DMS 273 (cell line): ENCODE results near the gene EMILIN2.
A peak's percentile ranks its signal among the peaks of the same experiment; 100 is the strongest.

Experiments used
- DNase-seq: peaks from one replicate; lab custom pipeline; 2025; ENCODE audit not compliant: unreplicated experiment; lab: John Stamatoyannopoulos, UW

The EMILIN2 gene

GRCh38 chr18:2872095-2872494, 25.3 kb downstream of the EMILIN2 start:
- no peak for DNase-seq

GRCh38 chr18:2874765-2875164, 28.0 kb downstream of the EMILIN2 start:
- no peak for DNase-seq

- DNase-seq, result peak; percentile 24
Measured at GRCh38 chr18:2878656-2879330, 32.0 kb downstream of the EMILIN2 start.

- DNase-seq, result no peak
Measured at GRCh38 chr18:2879889-2880288, 33.1 kb downstream of the EMILIN2 start.

- no peak for DNase-seq
Measured at GRCh38 chr18:2880473-2880872, 33.7 kb downstream of the EMILIN2 start.

- no peak for DNase-seq
Measured at GRCh38 chr18:2881088-2881839, 34.5 kb downstream of the EMILIN2 start.

- DNase-seq, result no peak
Measured at GRCh38 chr18:2881840-2882195, 35.0 kb downstream of the EMILIN2 start.

GRCh38 chr18:2882201-2882600, 35.4 kb downstream of the EMILIN2 start:
- DNase-seq, result no peak

GRCh38 chr18:2883076-2883735, 36.4 kb downstream of the EMILIN2 start:
- DNase-seq, result no peak

- DNase-seq, result no peak
Measured at GRCh38 chr18:2884706-2885285, 38.0 kb downstream of the EMILIN2 start.

- no peak for DNase-seq
Measured at GRCh38 chr18:2887470-2887869, 40.7 kb downstream of the EMILIN2 start.

GRCh38 chr18:2889761-2890192, 43.0 kb downstream of the EMILIN2 start:
- DNase-seq, result no peak

GRCh38 chr18:2890606-2891005, 43.8 kb downstream of the EMILIN2 start:
- no peak for DNase-seq

GRCh38 chr18:2891526-2892431, 45.0 kb downstream of the EMILIN2 start:
- no peak for DNase-seq

GRCh38 chr18:2893056-2893455, 46.2 kb downstream of the EMILIN2 start:
- DNase-seq, result no peak

- DNase-seq, result no peak
Measured at GRCh38 chr18:2893676-2894075, 46.9 kb downstream of the EMILIN2 start.

- DNase-seq, result no peak
Measured at GRCh38 chr18:2894131-2894840, 47.5 kb downstream of the EMILIN2 start.

- no peak for DNase-seq
Measured at GRCh38 chr18:2894841-2895370, 48.1 kb downstream of the EMILIN2 start.

- DNase-seq, result no peak
Measured at GRCh38 chr18:2895391-2895790, 48.6 kb downstream of the EMILIN2 start.

GRCh38 chr18:2896990-2897389, 50.2 kb downstream of the EMILIN2 start:
- no peak for DNase-seq
